ENCODE data around the gene PLXNA2. TPM values are rescaled to one million over a fixed set of nuclear protein-coding genes. Genes with fewer than 3 reads are reported as not detected.

The PLXNA2 gene
- total RNA-seq, 1 donor from 2014 or later = 17.7 TPM

DNA sequence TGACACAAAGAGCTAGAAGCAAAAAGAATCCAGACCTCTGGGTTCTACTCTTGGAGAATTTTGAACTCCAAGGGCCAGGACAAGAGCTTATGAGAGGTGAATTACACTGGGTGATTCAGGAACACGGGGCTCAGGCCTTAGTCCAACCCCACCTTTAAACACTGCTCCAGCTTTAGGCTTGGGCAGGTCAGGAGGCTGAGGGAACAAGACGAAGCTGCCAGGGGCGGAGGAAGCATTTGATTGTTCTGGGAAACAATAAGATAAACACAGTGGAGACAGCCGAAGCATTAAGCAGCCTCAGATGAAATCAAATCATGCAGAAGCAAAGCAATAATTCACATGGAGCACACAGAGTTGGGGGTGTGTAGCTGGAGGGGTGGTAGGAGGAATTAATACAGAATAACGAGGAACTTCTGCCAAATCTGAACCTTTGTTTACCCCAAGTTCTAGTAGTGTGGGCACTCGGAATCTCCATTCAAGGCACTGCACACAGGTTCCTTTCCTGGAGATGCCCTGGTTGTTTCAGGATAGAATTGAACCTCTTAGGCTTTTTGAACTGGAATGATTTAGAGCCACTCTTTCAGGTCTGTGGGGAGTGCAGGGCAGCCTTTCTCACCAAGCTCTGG lies 93.2 kb downstream of the PLXNA2 start:
- Histone ChIP-seq H3K9ac (ENCODE audit: low read length) (no peak overlapping the region), H3K9me3 (ENCODE audit: insufficient read depth, low read depth, low read length) (no peaks in the 10 kb centered on the region), H4K20me1 (ENCODE audit: insufficient read depth, low read length) (peaks cover 4% of the 10 kb centered on the region), H3K27ac (ENCODE audit: low read depth, low read length) (no peak overlapping the region), H3K4me3 (ENCODE audit: insufficient read depth, low read depth, low read length) (no peak overlapping the region), H2AFZ (ENCODE audit: low read depth, low read length) (no peak overlapping the region), H3K4me1 (ENCODE audit: insufficient read depth, low read length) (no peaks in the 10 kb centered on the region), H3K36me3 (ENCODE audit: insufficient read depth, low read length) (no peaks in the 10 kb centered on the region), H3K27me3 (ENCODE audit: insufficient read depth, low read length) (peaks cover 2% of the 10 kb centered on the region), H3K4me2 (ENCODE audit: low read length) (no peak overlapping the region), H3K79me2 (ENCODE audit: insufficient read depth, low read length) (no peaks in the 10 kb centered on the region)
- no peak for DNase-seq (ENCODE audit: low read depth)
- no peaks in the 10 kb centered on the region for H3K4me1 Mint-ChIP-seq (ENCODE audit: low read depth, unreplicated experiment)
- no peaks in the 10 kb centered on the region for H3K36me3 Mint-ChIP-seq (ENCODE audit: low read depth, unreplicated experiment)
- peaks cover 17% of the 10 kb centered on the region for H3K27me3 Mint-ChIP-seq (ENCODE audit: low read depth, unreplicated experiment)
- no peak for FAIRE-seq
- no peak overlapping the region for H3K27ac Mint-ChIP-seq (ENCODE audit: unreplicated experiment)
- no peaks in the 10 kb centered on the region for H3K9me3 Mint-ChIP-seq (ENCODE audit: unreplicated experiment)
- no peak for TF ChIP-seq EZH2 (IDR thresholded peaks at IDR 0.05; ENCODE audit: insufficient read depth, low read length)
- TF ChIP-seq, protein P1, sequence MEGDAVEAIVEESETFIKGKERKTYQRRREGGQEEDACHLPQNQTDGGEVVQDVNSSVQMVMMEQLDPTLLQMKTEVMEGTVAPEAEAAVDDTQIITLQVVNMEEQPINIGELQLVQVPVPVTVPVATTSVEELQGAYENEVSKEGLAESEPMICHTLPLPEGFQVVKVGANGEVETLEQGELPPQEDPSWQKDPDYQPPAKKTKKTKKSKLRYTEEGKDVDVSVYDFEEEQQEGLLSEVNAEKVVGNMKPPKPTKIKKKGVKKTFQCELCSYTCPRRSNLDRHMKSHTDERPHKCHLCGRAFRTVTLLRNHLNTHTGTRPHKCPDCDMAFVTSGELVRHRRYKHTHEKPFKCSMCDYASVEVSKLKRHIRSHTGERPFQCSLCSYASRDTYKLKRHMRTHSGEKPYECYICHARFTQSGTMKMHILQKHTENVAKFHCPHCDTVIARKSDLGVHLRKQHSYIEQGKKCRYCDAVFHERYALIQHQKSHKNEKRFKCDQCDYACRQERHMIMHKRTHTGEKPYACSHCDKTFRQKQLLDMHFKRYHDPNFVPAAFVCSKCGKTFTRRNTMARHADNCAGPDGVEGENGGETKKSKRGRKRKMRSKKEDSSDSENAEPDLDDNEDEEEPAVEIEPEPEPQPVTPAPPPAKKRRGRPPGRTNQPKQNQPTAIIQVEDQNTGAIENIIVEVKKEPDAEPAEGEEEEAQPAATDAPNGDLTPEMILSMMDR (IDR thresholded peaks at IDR 0.05; ENCODE audit: insufficient read depth, low read depth, low read length) = no peak
- H3K4me3 Mint-ChIP-seq (ENCODE audit: unreplicated experiment) = no peak overlapping the region

DNA sequence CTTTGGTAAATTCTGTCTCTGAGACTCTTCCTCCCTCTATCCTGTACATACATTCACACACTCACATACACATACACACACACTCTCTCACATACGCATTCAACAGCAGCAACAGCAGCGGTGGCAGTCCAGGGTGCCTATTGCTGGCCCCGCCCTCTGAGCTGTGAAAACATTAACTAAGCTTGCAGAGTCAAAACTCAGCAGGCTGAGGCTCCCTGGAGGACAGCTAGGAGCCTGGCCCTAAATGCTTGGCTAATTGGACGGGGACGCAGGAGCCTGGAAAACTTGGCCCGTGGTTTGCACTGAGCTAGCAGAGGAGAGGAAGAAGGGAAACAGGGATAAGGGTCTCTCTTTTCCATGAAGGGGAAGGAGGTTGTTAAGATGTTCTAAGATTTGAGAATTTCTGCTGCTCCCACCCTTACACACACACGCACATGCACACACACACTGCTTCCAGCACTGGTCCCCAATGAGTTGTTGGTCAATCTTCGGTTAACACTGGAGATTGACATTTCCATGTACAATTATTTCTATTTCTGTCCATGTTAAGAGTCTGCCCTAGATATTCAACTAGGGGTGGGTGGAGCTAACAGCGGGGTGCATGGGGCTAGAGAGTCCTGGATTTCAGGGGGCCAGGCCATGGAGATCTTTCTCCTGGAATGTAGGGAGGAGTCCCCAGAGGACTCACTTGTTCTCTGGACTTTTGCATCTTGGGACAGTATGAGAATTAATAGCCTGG lies 94.2 kb downstream of the PLXNA2 start:
- H3K4me1 Mint-ChIP-seq (ENCODE audit: low read depth, unreplicated experiment) = no peaks in the 10 kb centered on the region
- TF ChIP-seq, protein P1 (IDR thresholded peaks at IDR 0.05; ENCODE audit: insufficient read depth, low read depth, low read length) = no peak
- TF ChIP-seq EZH2 (IDR thresholded peaks at IDR 0.05; ENCODE audit: insufficient read depth, low read length) = no peak
- Histone ChIP-seq H3K4me3 (ENCODE audit: insufficient read depth, low read depth, low read length) (no peak overlapping the region), H3K27ac (ENCODE audit: low read depth, low read length) (no peak overlapping the region), H3K36me3 (ENCODE audit: insufficient read depth, low read length) (no peaks in the 10 kb centered on the region), H2AFZ (ENCODE audit: low read depth, low read length) (no peak overlapping the region), H3K79me2 (ENCODE audit: insufficient read depth, low read length) (no peaks in the 10 kb centered on the region), H3K9me3 (ENCODE audit: insufficient read depth, low read depth, low read length) (no peaks in the 10 kb centered on the region), H3K4me1 (ENCODE audit: insufficient read depth, low read length) (no peaks in the 10 kb centered on the region), H4K20me1 (ENCODE audit: insufficient read depth, low read length) (peaks cover 4% of the 10 kb centered on the region), H3K9ac (ENCODE audit: low read length) (no peak overlapping the region), H3K27me3 (ENCODE audit: insufficient read depth, low read length) (peaks cover 2% of the 10 kb centered on the region), H3K4me2 (ENCODE audit: low read length) (no peak overlapping the region)
- H3K27me3 Mint-ChIP-seq (ENCODE audit: low read depth, unreplicated experiment) = peaks cover 17% of the 10 kb centered on the region
- no peak overlapping the region for H3K4me3 Mint-ChIP-seq (ENCODE audit: unreplicated experiment)
- no peak overlapping the region for H3K27ac Mint-ChIP-seq (ENCODE audit: unreplicated experiment)
- no peak for DNase-seq (ENCODE audit: low read depth)
- H3K9me3 Mint-ChIP-seq (ENCODE audit: unreplicated experiment) = no peaks in the 10 kb centered on the region
- no peak for FAIRE-seq
- H3K36me3 Mint-ChIP-seq (ENCODE audit: low read depth, unreplicated experiment) = no peaks in the 10 kb centered on the region

DNA sequence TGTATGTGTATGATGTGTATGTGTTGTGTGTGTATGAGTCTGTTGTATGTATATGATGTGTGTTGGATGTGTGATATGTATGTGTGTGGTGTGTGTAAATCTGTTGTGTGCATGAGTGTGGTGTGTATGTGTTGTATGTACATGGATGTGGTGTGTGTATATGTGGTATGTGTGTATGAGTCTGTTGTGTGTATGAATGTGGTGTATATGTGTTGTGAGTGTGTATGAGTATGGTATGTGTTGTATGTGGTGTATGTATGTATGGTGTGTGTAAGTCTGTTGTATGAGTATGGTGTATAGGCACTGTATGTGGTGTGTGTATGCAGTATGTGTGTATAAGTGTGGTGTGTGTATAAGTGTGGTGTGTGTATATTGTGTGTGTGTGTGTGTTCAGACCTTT lies 95.0 kb downstream of the PLXNA2 start:
- H3K36me3 Mint-ChIP-seq (ENCODE audit: low read depth, unreplicated experiment) = no peaks in the 10 kb centered on the region
- no peaks in the 10 kb centered on the region for H3K9me3 ChIP-seq (ENCODE audit: insufficient read depth, low read depth, low read length)
- H3K27ac ChIP-seq (ENCODE audit: low read depth, low read length) = no peak overlapping the region
- no peaks in the 10 kb centered on the region for H3K4me1 Mint-ChIP-seq (ENCODE audit: low read depth, unreplicated experiment)
- H2AFZ ChIP-seq (ENCODE audit: low read depth, low read length) = no peak overlapping the region
- no peak overlapping the region for H3K9ac ChIP-seq (ENCODE audit: low read length)
- no peaks in the 10 kb centered on the region for H3K4me1 ChIP-seq (ENCODE audit: insufficient read depth, low read length)
- H3K79me2 ChIP-seq (ENCODE audit: insufficient read depth, low read length) = no peaks in the 10 kb centered on the region
- H3K36me3 ChIP-seq (ENCODE audit: insufficient read depth, low read length) = no peaks in the 10 kb centered on the region
- TF ChIP-seq, protein P1 (IDR thresholded peaks at IDR 0.05; ENCODE audit: insufficient read depth, low read depth, low read length) = no peak
- no peak for TF ChIP-seq EZH2 (IDR thresholded peaks at IDR 0.05; ENCODE audit: insufficient read depth, low read length)
- H3K4me2 ChIP-seq (ENCODE audit: low read length) = no peak overlapping the region
- H3K4me3 ChIP-seq (ENCODE audit: insufficient read depth, low read depth, low read length) = no peak overlapping the region
- no peaks in the 10 kb centered on the region for H3K9me3 Mint-ChIP-seq (ENCODE audit: unreplicated experiment)
- DNase-seq (ENCODE audit: low read depth) = no peak
- no peak overlapping the region for H3K27ac Mint-ChIP-seq (ENCODE audit: unreplicated experiment)
- H3K27me3 Mint-ChIP-seq (ENCODE audit: low read depth, unreplicated experiment) = peaks cover 12% of the 10 kb centered on the region
- peaks cover 2% of the 10 kb centered on the region for H3K27me3 ChIP-seq (ENCODE audit: insufficient read depth, low read length)
- peak; percentile 55 for FAIRE-seq
- no peak overlapping the region for H3K4me3 Mint-ChIP-seq (ENCODE audit: unreplicated experiment)
- peaks cover 4% of the 10 kb centered on the region for H4K20me1 ChIP-seq (ENCODE audit: insufficient read depth, low read length)

Data from astrocyte (in vitro differentiated cells and primary cell).